ENCODE measurements around the gene GSC.

GSC gene

GRCh38 chr14:94756310-94756882 lies 13.5 kb downstream of the GSC start:
- no peak for TF ChIP-seq CTCF (IDR thresholded peaks at IDR 0.05; ENCODE audit: control insufficient read depth, extremely low read depth, insufficient read depth)
- no peak for DNase-seq (ENCODE audit: low read depth)
- H3K4me3 ChIP-seq (ENCODE audit: low read depth, low read length) = no peak overlapping the region

GRCh38 chr14:94754391-94754942 lies 15.4 kb downstream of the GSC start:
- no peak for TF ChIP-seq CTCF (IDR thresholded peaks at IDR 0.05; ENCODE audit: control insufficient read depth, extremely low read depth, insufficient read depth)

GRCh38 chr14:94752591-94753436 lies 17.1 kb downstream of the GSC start:
- no peak for TF ChIP-seq CTCF (IDR thresholded peaks at IDR 0.05; ENCODE audit: control insufficient read depth, extremely low read depth, insufficient read depth)
- DNase-seq (ENCODE audit: low read depth) = no peak
- no peak overlapping the region for H3K4me3 ChIP-seq (ENCODE audit: low read depth, low read length)

More at GRCh38 chr14:94754391-94754942, 15.4 kb downstream of the GSC start:
- H3K4me3 ChIP-seq (ENCODE audit: low read depth, low read length) = no peak overlapping the region
- no peak for DNase-seq (ENCODE audit: low read depth)

GRCh38 chr14:94751956-94752355 lies 18.0 kb downstream of the GSC start:
- no peak for DNase-seq (ENCODE audit: low read depth)
- H3K4me3 ChIP-seq (ENCODE audit: low read depth, low read length) = no peak overlapping the region
- no peak for TF ChIP-seq CTCF (IDR thresholded peaks at IDR 0.05; ENCODE audit: control insufficient read depth, extremely low read depth, insufficient read depth)

- no peak for TF ChIP-seq CTCF (IDR thresholded peaks at IDR 0.05; ENCODE audit: control insufficient read depth, extremely low read depth, insufficient read depth)
- H3K4me3 ChIP-seq (ENCODE audit: low read depth, low read length) = no peak overlapping the region
- no peak for DNase-seq (ENCODE audit: low read depth)
Observed at GRCh38 chr14:94751321-94751720, 18.6 kb downstream of the GSC start.

- DNase-seq (ENCODE audit: low read depth) = no peak
- no peak overlapping the region for H3K4me3 ChIP-seq (ENCODE audit: low read depth, low read length)
- no peak for TF ChIP-seq CTCF (IDR thresholded peaks at IDR 0.05; ENCODE audit: control insufficient read depth, extremely low read depth, insufficient read depth)
Observed at GRCh38 chr14:94750371-94750770, 19.5 kb downstream of the GSC start.

All from LNCaP clone FGC (cell line).